Measurements from ENCODE around the gene TMEM200C. TPM values are rescaled to one million over a fixed set of nuclear protein-coding genes. Genes with fewer than 3 reads are reported as not detected.

The TMEM200C gene
- total and polyA plus RNA-seq, 10 of the 15 experiments (the other 5 are each of a cell fraction or from before 2014, with no cell fraction given) = not detected

- Histone ChIP-seq H3K9ac (ENCODE audit: control insufficient read depth, insufficient read depth, low read length) (no peak overlapping the region), H3K27ac (ENCODE audit: control insufficient read depth, insufficient read depth) (no peak overlapping the region), H2AFZ (ENCODE audit: control insufficient read depth, low read depth, low read length) (no peak overlapping the region), H3K36me3 (ENCODE audit: control insufficient read depth in 2 of 2, insufficient read depth in 2 of 2, low read length in 1 of 2) (no peaks in the 10 kb centered on the region), H3K27me3 (replicated peaks in 1 of 2; ENCODE audit: control insufficient read depth in 2 of 2, insufficient read depth in 2 of 2, low read length in 1 of 2) (no peaks in the 10 kb centered on the region; a peak in 2 of 4 replicates), H3K79me2 (ENCODE audit: control insufficient read depth, insufficient read depth, low read length) (no peaks in the 10 kb centered on the region), H3K4me2 (ENCODE audit: control insufficient read depth, insufficient read depth) (no peak overlapping the region), H4K20me1 (ENCODE audit: control insufficient read depth, insufficient read depth) (no peaks in the 10 kb centered on the region), H3K4me1 (ENCODE audit: control insufficient read depth, insufficient read depth, low read length) (no peaks in the 10 kb centered on the region), H3K4me3 (no peak overlapping the region), H3K9me3 (replicated peaks; ENCODE audit: control insufficient read depth, insufficient read depth, low read length) (no peaks in the 10 kb centered on the region)
- RAD21 ChIA-PET (ENCODE audit: unreplicated experiment) = interaction anchor here (1.7 kb wide), 1 partner anchor 645 kb away, joined by 5 read pairs; no protein-coding TSS in a partner anchor
- in situ Hi-C loops (cut with MboI) (no loop called here), intact Hi-C loops (cut with micrococcal nuclease; ENCODE audit: unreplicated experiment) (no loop called here)
- FAIRE-seq (no peak), ATAC-seq (no peak), DNase-seq (ENCODE audit: low read depth, low spot score) (no peak)
- SMC1A ChIA-PET (ENCODE audit: uncharacterized antibody, unreplicated experiment) = interaction anchor here (0.8 to 4.7 kb wide), 3 partner anchors 342 to 645 kb away, joined by 3 to 27 read pairs (median 3); no protein-coding TSS in a partner anchor
- POLR2A ChIA-PET = no interaction called here
- CTCF ChIA-PET = interaction anchor here (1.0 to 5.7 kb wide), 3 partner anchors 11 to 645 kb away, joined by 3 to 73 read pairs (median 4); no protein-coding TSS in a partner anchor
- BruUV-seq (replicated peaks) = no TSS peak
- TF ChIP-seq SUZ12 (IDR thresholded peaks at IDR 0.05; ENCODE audit: unreplicated experiment) (no peak), HCFC1 (IDR thresholded peaks at IDR 0.05; ENCODE audit: low read length) (no peak), NBN (IDR thresholded peaks at IDR 0.05) (no peak), PAX8 (IDR thresholded peaks at IDR 0.05) (no peak), GABPA (IDR thresholded peaks at IDR 0.05; ENCODE audit: low read depth) (no peak), RB1 (IDR thresholded peaks at IDR 0.05; ENCODE audit: borderline replicate concordance) (no peak), SUPT20H (IDR thresholded peaks at IDR 0.05; ENCODE audit: borderline replicate concordance, control insufficient read depth, low read depth, low read length) (no peak), NFIC (IDR thresholded peaks at IDR 0.05; ENCODE audit: low read depth, low read length) (no peak), KLF5 (IDR thresholded peaks at IDR 0.05; ENCODE audit: partially characterized antibody) (no peak), NR2F1 (conservative IDR thresholded peaks at IDR 0.05) (no peak), STAT3 (IDR thresholded peaks at IDR 0.05; ENCODE audit: low read depth, low read length) (no peak), ESRRA (IDR thresholded peaks at IDR 0.05; ENCODE audit: low read length) (no peak), SREBF2 (IDR thresholded peaks at IDR 0.05; ENCODE audit: low read length) (no peak), MYC (IDR thresholded peaks at IDR 0.05; ENCODE audit: insufficient read depth, insufficient read length, insufficient replicate concordance, low read length, severe bottlenecking) (no peak), ZBTB11 (CRISPR knock-in tag; IDR thresholded peaks at IDR 0.05) (no peak)
These were observed 18.4 kb downstream of the TMEM200C start for GRCh38 chr18:5876891-5877290.

All from GM12878 (cell line).